Body of pancreas (tissue), 4 donors: ENCODE results near the gene ADGRV1.

ENCODE experiments used
- CTCF ChIP-seq, 7 experiments: fragments of 450-650 bp in 4 of 7; fragments of 200-600 bp in 3 of 7; sonication (generic) in 3 of 7; IDR thresholded peaks; one replicate each; pipeline ENCODE4 v1.5.1; 2016 to 2019; ENCODE audit warnings: antibody characterized with exemption in 7 of 7
- POLR2A ChIP-seq, 3 donors: fragments of 450-650 bp; IDR thresholded peaks; one replicate each; pipeline ENCODE4 v1.6.1; 2016; ENCODE audit warnings: antibody characterized with exemption in 3 of 3, mild to moderate bottlenecking in 2 of 3

GRCh38 chr5:91127456-91128081 lies 569.0 kb downstream of the ADGRV1 start:
- TF ChIP-seq CTCF (IDR thresholded peaks at IDR 0.05) (no peak), POLR2A (IDR thresholded peaks at IDR 0.05) (no peak)
